H1 (cell line): Measurements from ENCODE around the gene WDR37. TPM values are rescaled to one million over a fixed set of nuclear protein-coding genes. Genes with fewer than 3 reads are reported as not detected.

Experiments used
- CTCF ChIA-PET: fragments of 300-600 bp; sonication (Branson Sonifier 250); formaldehyde crosslinking; loops from one replicate; lab custom pipeline; 2021; ENCODE audit not compliant: partially characterized antibody; lab: Charles Lee
- POLR2A ChIA-PET: fragments of 300-600 bp; sonication (Branson Sonifier 250); formaldehyde crosslinking; loops from one replicate; lab custom pipeline; 2021; ENCODE audit warnings: inconsistent platforms; ENCODE audit not compliant: partially characterized antibody; lab: Charles Lee
- DNase-seq, 2 experiments: peaks; one replicate each; pipeline versions ENCODE4 v3.0.0 to v3.0.0-alpha.2; 2010 to 2022; ENCODE audit warnings: low spot score in 2 of 2, low read depth in 1 of 2, mixed read lengths in 1 of 2
- FAIRE-seq: peaks from 2 replicates; lab custom pipeline; 2011; peaks lifted over from hg19 to GRCh38; lab: Jason Lieb, UNC
- H2AFZ ChIP-seq: 2 replicates; pipeline ENCODE4 v1.8.1; 2012; ENCODE audit warnings: low read length, inconsistent platforms
- H2AK5ac ChIP-seq: 2 replicates; pipeline ENCODE4 v1.6.1; 2013; ENCODE audit warnings: low read depth, low read length
- H2BK120ac ChIP-seq: replicated peaks from 2 replicates; pipeline ENCODE3; 2013; ENCODE audit warnings: low read depth, low read length, inconsistent platforms
- H2BK12ac ChIP-seq: 2 replicates; pipeline ENCODE4 v1.6.1; 2013; ENCODE audit warnings: low read depth, low read length
- H2BK15ac ChIP-seq: 2 replicates; pipeline ENCODE4 v1.6.1; 2013; ENCODE audit warnings: low read length
- H2BK20ac ChIP-seq: 2 replicates; pipeline ENCODE4 v1.6.1; 2013; ENCODE audit warnings: low read length
- H2BK5ac ChIP-seq: 2 replicates; pipeline ENCODE4 v1.6.1; 2013; ENCODE audit warnings: low read depth, low read length
- H3K14ac ChIP-seq: 2 replicates; pipeline ENCODE4 v1.6.1; 2013; ENCODE audit warnings: inconsistent platforms; ENCODE audit not compliant: insufficient read length
- H3K18ac ChIP-seq: 2 replicates; pipeline ENCODE4 v1.6.1; 2013; ENCODE audit warnings: low read length; ENCODE audit errors: extremely low read depth
- H3K23ac ChIP-seq: 2 replicates; pipeline ENCODE4 v1.6.1; 2013; ENCODE audit warnings: inconsistent platforms; ENCODE audit not compliant: insufficient read length
- H3K23me2 ChIP-seq: 2 replicates; pipeline ENCODE4 v1.6.1; 2013; ENCODE audit warnings: low read depth, low read length
- H3K27ac ChIP-seq: 2 replicates; pipeline ENCODE4 v1.6.1; 2011; ENCODE audit warnings: low read depth, low read length, inconsistent platforms
- H3K27me3 ChIP-seq, 4 experiments: replicated peaks in 1 of 4; 1 replicate in 1 of 4; 2 replicates in 3 of 4; pipeline versions ENCODE4 v1.6.1 to v1.8.1; 2011 to 2013; ENCODE audit warnings: low read length in 3 of 4, mild to moderate bottlenecking in 3 of 4, inconsistent platforms in 2 of 4, mixed read lengths in 2 of 4, moderate library complexity in 1 of 4; ENCODE audit not compliant: control insufficient read depth in 3 of 4, insufficient read depth in 3 of 4; ENCODE audit errors: extremely low read depth in 1 of 4
- H3K36me3 ChIP-seq, 4 experiments: 2 replicates each; pipeline versions ENCODE4 v1.6.1 to v1.8.1; 2011 to 2013; ENCODE audit warnings: mild to moderate bottlenecking in 4 of 4, low read length in 3 of 4, moderate library complexity in 2 of 4, control low read depth in 1 of 4, inconsistent platforms in 1 of 4; ENCODE audit not compliant: insufficient read depth in 4 of 4, control insufficient read depth in 2 of 4
- H3K4ac ChIP-seq: replicated peaks from 2 replicates; pipeline ENCODE3; 2013; ENCODE audit warnings: low read length, low read depth, mixed read lengths, inconsistent platforms; ENCODE audit not compliant: insufficient read length
- H3K4me1 ChIP-seq, 4 experiments: replicated peaks in 1 of 4; 1 replicate in 1 of 4; 2 replicates in 3 of 4; pipeline versions ENCODE4 v1.6.1 to v1.8.1; 2011 to 2013; ENCODE audit warnings: low read length in 3 of 4, inconsistent platforms in 2 of 4, mixed read lengths in 1 of 4; ENCODE audit not compliant: insufficient read depth in 4 of 4, control insufficient read depth in 3 of 4
- H3K4me2 ChIP-seq, 2 experiments: 2 replicates each; pipeline versions ENCODE4 v1.6.1 to v1.8.1; 2011 to 2013; ENCODE audit warnings: low read depth in 2 of 2, low read length in 2 of 2, control low read depth in 1 of 2, inconsistent platforms in 1 of 2, mild to moderate bottlenecking in 1 of 2; ENCODE audit not compliant: insufficient read depth in 1 of 2
- H3K4me3 ChIP-seq, 4 experiments: fragments of 200-600, 300-600 bp in 1 of 4; sonication (generic), shearing (Covaris generic), sonication (Bioruptor Twin) in 1 of 4; 2 replicates each; pipeline versions ENCODE4 v1.5.1 to v1.8.1; 2011 to 2016; ENCODE audit warnings: low read length in 4 of 4, low read depth in 3 of 4, control low read depth in 2 of 4, inconsistent platforms in 2 of 4, mild to moderate bottlenecking in 2 of 4, mixed read lengths in 1 of 4, moderate library complexity in 1 of 4; ENCODE audit not compliant: insufficient read depth in 2 of 4; ENCODE audit errors: extremely low read depth in 1 of 4
- H3K56ac ChIP-seq: replicated peaks from 2 replicates; pipeline ENCODE3; 2013; ENCODE audit warnings: low read depth, mild to moderate bottlenecking, mixed read lengths, low read length, inconsistent platforms; ENCODE audit not compliant: insufficient read length
- H3K79me1 ChIP-seq: 2 replicates; pipeline ENCODE4 v1.6.1; 2013; ENCODE audit warnings: low read depth, low read length, control low read depth
- H3K79me2 ChIP-seq, 2 experiments: 2 replicates each; pipeline versions ENCODE4 v1.6.1 to v1.8.1; 2012 to 2013; ENCODE audit warnings: low read length in 2 of 2, mild to moderate bottlenecking in 2 of 2, inconsistent platforms in 1 of 2; ENCODE audit not compliant: insufficient read depth in 2 of 2, control insufficient read depth in 1 of 2
- H3K9ac ChIP-seq, 4 experiments: replicated peaks in 1 of 4; 1 replicate in 1 of 4; 2 replicates in 3 of 4; pipeline versions ENCODE4 v1.6.1 to v1.8.1; 2011 to 2013; ENCODE audit warnings: low read depth in 3 of 4, low read length in 3 of 4, control low read depth in 2 of 4, mild to moderate bottlenecking in 2 of 4, moderate library complexity in 2 of 4, inconsistent platforms in 1 of 4; ENCODE audit errors: extremely low read depth in 1 of 4
- H3K9me3 ChIP-seq, 2 experiments: 2 replicates each; pipeline versions ENCODE4 v1.6.1 to v1.8.1; 2012 to 2013; ENCODE audit warnings: mild to moderate bottlenecking in 2 of 2, moderate library complexity in 2 of 2, control low read depth in 1 of 2, inconsistent platforms in 1 of 2, low read depth in 1 of 2, low read length in 1 of 2, mixed read lengths in 1 of 2; ENCODE audit not compliant: insufficient read depth in 2 of 2
- H4K20me1 ChIP-seq, 2 experiments: replicated peaks in 1 of 2; 2 replicates each; pipeline versions ENCODE3 to v1.8.1; 2011 to 2013; ENCODE audit warnings: inconsistent platforms in 2 of 2, low read length in 2 of 2, mild to moderate bottlenecking in 1 of 2; ENCODE audit not compliant: insufficient read depth in 2 of 2, control insufficient read depth in 1 of 2
- H4K5ac ChIP-seq: 2 replicates; pipeline ENCODE4 v1.6.1; 2013; ENCODE audit warnings: low read length, low read depth, mixed read lengths, inconsistent platforms; ENCODE audit not compliant: insufficient read length
- H4K8ac ChIP-seq: 2 replicates; pipeline ENCODE4 v1.8.0; 2013; ENCODE audit warnings: mild to moderate bottlenecking, moderate library complexity, low read length, inconsistent platforms; ENCODE audit not compliant: insufficient read depth; ENCODE audit errors: extremely low read depth
- H4K91ac ChIP-seq: replicated peaks from 2 replicates; pipeline ENCODE3; 2013; ENCODE audit warnings: low read length, mixed read lengths, inconsistent platforms; ENCODE audit not compliant: insufficient read length
- BRCA1 ChIP-seq: IDR thresholded peaks from 2 replicates; pipeline ENCODE4 v1.6.1; 2012; ENCODE audit warnings: low read depth, low read length, improper control_type of control experiment
- CEBPB ChIP-seq: IDR thresholded peaks from 2 replicates; pipeline ENCODE4 v1.6.1; 2012; ENCODE audit warnings: low read depth, low read length
- EZH2 ChIP-seq: fragments of 200-600 bp; sonication (generic); IDR thresholded peaks from 2 replicates; pipeline ENCODE4 v1.7.1; 2012; ENCODE audit warnings: low read depth, mild to moderate bottlenecking, moderate library complexity, low read length, inconsistent platforms; ENCODE audit not compliant: severe bottlenecking
- FOSL1 ChIP-seq: IDR thresholded peaks from 2 replicates; pipeline ENCODE4 v1.6.1; 2011; ENCODE audit warnings: mild to moderate bottlenecking, low read depth, low read length, moderate library complexity; ENCODE audit not compliant: insufficient read depth
- GTF2F1 ChIP-seq: IDR thresholded peaks from 2 replicates; pipeline ENCODE4 v1.6.1; 2012; ENCODE audit warnings: low read depth, low read length, improper control_type of control experiment, borderline replicate concordance
- KDM5A ChIP-seq: fragments of 200-600 bp; IDR thresholded peaks from 2 replicates; pipeline ENCODE4 v1.7.1; 2012; ENCODE audit warnings: mild to moderate bottlenecking, low read length, inconsistent platforms, mixed read lengths
- NRF1 ChIP-seq: IDR thresholded peaks from 2 replicates; pipeline ENCODE4 v1.6.1; 2011; ENCODE audit warnings: mild to moderate bottlenecking, low read depth, low read length, improper control_type of control experiment
- PHF8 ChIP-seq: fragments of 200-600 bp; sonication (generic); conservative IDR thresholded peaks from 2 replicates; pipeline ENCODE4 v1.7.1; 2012; ENCODE audit warnings: low read depth, mild to moderate bottlenecking, inconsistent platforms, low read length, moderate library complexity
- POLR2AphosphoS5 ChIP-seq: IDR thresholded peaks from 2 replicates; pipeline ENCODE4 v1.6.1; 2011; ENCODE audit warnings: low read depth, low read length
- RFX5 ChIP-seq: IDR thresholded peaks from 2 replicates; pipeline ENCODE4 v1.6.1; 2011; ENCODE audit warnings: low read depth, low read length, improper control_type of control experiment, borderline replicate concordance
- SIRT6 ChIP-seq: IDR thresholded peaks from one replicate; pipeline ENCODE4 v1.7.1; 2012; ENCODE audit warnings: low read length, inconsistent platforms
- TAF1 ChIP-seq: IDR thresholded peaks from 2 replicates; pipeline ENCODE4 v1.6.1; 2011; ENCODE audit warnings: mild to moderate bottlenecking, low read depth, low read length
- WGBS, 2 experiments: shearing (Covaris generic) in 1 of 2; methylation state at CpG; one replicate each; pipeline versions ENCODE4 v1.1.6 to v1.1.7; 2013 to 2015; ENCODE audit warnings: low lambda C conversion rate in 2 of 2, mixed read lengths in 2 of 2, inconsistent platforms in 1 of 2, low coverage in 1 of 2, missing lambda C conversion rate in 1 of 2; ENCODE audit not compliant: insufficient replicate concordance in 2 of 2, insufficient coverage in 1 of 2, insufficient read length in 1 of 2; ENCODE audit errors: extremely low coverage in 1 of 2, missing lambda C conversion rate in 1 of 2; 5-methylcytosine and 5-hydroxymethylcytosine counted together
- polyA plus RNA-seq, 7 experiments: library from polyadenylated mRNA; depleted of rRNA in 3 of 7; stranded (reverse) in 5 of 7; unstranded in 2 of 7; fragments of >200 nt in 5 of 7; fragments of 200-250 nt in 2 of 7; gene quantifications; 1 replicate in 5 of 7; 2 replicates in 1 of 7; 4 replicates in 1 of 7; pipeline versions ENCODE4 v1.2.1 to v1.2.3, GENCODE V29; 2011 to 2013; ENCODE audit warnings: missing spikeins in 2 of 7, mixed read lengths in 2 of 7
- total RNA-seq: library from RNA; stranded (reverse); fragmentation: NEBNext Ultra II Directional; extraction: Animal tissue kit (Norgen Biotek cat#: 25700); gene quantifications from 2 replicates; pipeline ENCODE4 v1.2.1, GENCODE V29; 2021
- TF ChIP-seq, protein P1 (sequence below): IDR thresholded peaks from 2 replicates; pipeline ENCODE4 v1.6.1; 2011; ENCODE audit warnings: low read length, improper control_type of control experiment

Gene WDR37
- total and polyA plus RNA-seq, 2 of the 8 experiments (the other 6 are each of a cell fraction or from before 2014, with no cell fraction given) = 9.6 to 12.0 TPM

DNA sequence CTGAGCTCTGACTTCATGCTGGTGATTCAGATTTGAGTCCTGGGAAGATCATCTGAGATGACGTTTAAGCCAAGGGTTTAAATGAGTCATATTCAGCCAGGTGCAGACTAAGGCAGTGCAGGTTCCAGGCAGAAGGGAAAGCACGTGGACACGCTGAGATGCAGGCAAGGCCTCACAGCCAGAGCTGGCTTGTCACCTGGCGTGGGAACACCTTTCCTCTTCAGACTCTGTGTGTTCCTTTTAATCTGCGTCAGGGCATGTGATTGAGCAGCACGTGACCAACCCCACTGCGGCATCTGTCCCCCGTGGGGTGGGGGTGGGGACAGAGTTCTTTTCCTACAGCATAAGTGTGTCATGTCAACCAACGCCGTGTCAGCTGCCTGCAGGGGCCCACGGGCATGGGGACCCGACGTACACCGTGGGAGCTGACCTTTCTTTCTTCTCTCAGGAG lies 19.8 kb upstream of the WDR37 start:
- H3K79me1 ChIP-seq = no peaks in the 10 kb centered on the region; the same call in 1 of the 2 replicates
- H3K4me1 ChIP-seq = no peaks in the 10 kb centered on the region; a peak in 1 of 7 replicates
- H2AFZ ChIP-seq = no peak overlapping the region
- peaks cover 4 to 7% of the 10 kb centered on the region in 2 experiments for H4K20me1 ChIP-seq
- no peak overlapping the region for H2BK12ac ChIP-seq
- POLR2A ChIA-PET = interaction anchor here (1.0 to 1.7 kb wide), 5 partner anchors 9 to 23 kb away, joined by 3 to 7 read pairs (median 4); partner anchors contain the start of gene IDI1
- peaks cover 0 to 20% (median 10%) of the 10 kb centered on the region in 4 experiments; a peak in 5 of 8 replicates for H3K36me3 ChIP-seq
- no peak overlapping the region for H4K8ac ChIP-seq
- H3K18ac ChIP-seq = no peak overlapping the region
- no peaks in the 10 kb centered on the region for H3K79me2 ChIP-seq
- H4K5ac ChIP-seq = no peak overlapping the region
- no peak overlapping the region for H3K23ac ChIP-seq
- H3K23me2 ChIP-seq = no peaks in the 10 kb centered on the region
- no peaks in the 10 kb centered on the region for H3K9me3 ChIP-seq
- 93% methylated on average over 11 of the region's 14 CpGs; no CpG with 5 or more reads in 1 of the 2 experiments for WGBS, 2 experiments
- no peak for FAIRE-seq
- no peak overlapping the region for H2BK120ac ChIP-seq
- no peak overlapping the region for H3K4me2 ChIP-seq
- H3K4ac ChIP-seq = no peak overlapping the region
- H3K27me3 ChIP-seq = no peaks in the 10 kb centered on the region
- H2BK20ac ChIP-seq = no peak overlapping the region
- H3K9ac ChIP-seq = peak overlapping the region in 1 of 4 experiments; percentile 24; a peak in 1 of 7 replicates
- H3K14ac ChIP-seq = no peak overlapping the region
- no peak overlapping the region for H4K91ac ChIP-seq
- CTCF ChIA-PET = interaction anchor here (0.6 kb wide), 1 partner anchor 223 kb away, joined by 4 read pairs; no protein-coding TSS in a partner anchor
- no peak overlapping the region for H3K27ac ChIP-seq
- H2BK15ac ChIP-seq = no peak overlapping the region
- no peak for DNase-seq
- H3K56ac ChIP-seq = no peak overlapping the region
- no peak overlapping the region for H2AK5ac ChIP-seq
- no peak overlapping the region for H3K4me3 ChIP-seq
- H2BK5ac ChIP-seq = no peak overlapping the region
- TF ChIP-seq POLR2AphosphoS5 (no peak), RFX5 (no peak), SIRT6 (no peak), PHF8 (no peak), TAF1 (no peak), BRCA1 (no peak), GTF2F1 (no peak), EZH2 (no peak), FOSL1 (no peak), NRF1 (no peak), KDM5A (no peak), CEBPB (no peak)
- TF ChIP-seq, protein P1, sequence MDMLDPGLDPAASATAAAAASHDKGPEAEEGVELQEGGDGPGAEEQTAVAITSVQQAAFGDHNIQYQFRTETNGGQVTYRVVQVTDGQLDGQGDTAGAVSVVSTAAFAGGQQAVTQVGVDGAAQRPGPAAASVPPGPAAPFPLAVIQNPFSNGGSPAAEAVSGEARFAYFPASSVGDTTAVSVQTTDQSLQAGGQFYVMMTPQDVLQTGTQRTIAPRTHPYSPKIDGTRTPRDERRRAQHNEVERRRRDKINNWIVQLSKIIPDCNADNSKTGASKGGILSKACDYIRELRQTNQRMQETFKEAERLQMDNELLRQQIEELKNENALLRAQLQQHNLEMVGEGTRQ = no peak
